Memory B cell (primary cell): ENCODE measurements around the gene NYAP1.
A peak's percentile ranks its signal among the peaks of the same experiment; 100 is the strongest.

ENCODE experiments used
- ATAC-seq: fragments of 150-1000 bp; cut with Tn5 transposase; 2 replicates; pipeline ENCODE4 v1.10.0; 2021; ENCODE audit warnings: low read depth, mild to moderate bottlenecking, moderate library complexity
- DNase-seq, 2 donors: peaks; one replicate each; pipeline ENCODE4 v3.0.0; 2022; ENCODE audit warnings: low spot score in 2 of 2
- H3K27ac Mint-ChIP-seq: one replicate; pipeline ENCODE4 v1.8.0; 2022; ENCODE audit warnings: mild to moderate bottlenecking, moderate library complexity, mixed read lengths
- H3K27me3 Mint-ChIP-seq: one replicate; pipeline ENCODE4 v1.8.0; 2022; ENCODE audit warnings: mixed read lengths
- H3K36me3 Mint-ChIP-seq: one replicate; pipeline ENCODE4 v1.8.0; 2022; ENCODE audit warnings: mild to moderate bottlenecking, mixed read lengths
- H3K4me1 Mint-ChIP-seq: one replicate; pipeline ENCODE4 v1.8.0; 2022; ENCODE audit warnings: mixed read lengths
- H3K4me3 Mint-ChIP-seq: one replicate; pipeline ENCODE4 v1.8.0; 2022; ENCODE audit warnings: mild to moderate bottlenecking, moderate library complexity, mixed read lengths
- H3K9me3 Mint-ChIP-seq: one replicate; pipeline ENCODE4 v1.8.0; 2022; ENCODE audit warnings: mixed read lengths

The NYAP1 gene

GRCh38 chr7:100469227-100470044, 14.3 kb upstream of the NYAP1 start:
- Mint-ChIP-seq H3K4me3 (no peak overlapping the region), H3K4me1 (peaks cover 21% of the 10 kb centered on the region)

GRCh38 chr7:100471021-100471420, 12.7 kb upstream of the NYAP1 start:
- Mint-ChIP-seq H3K27ac (no peak overlapping the region), H3K27me3 (no peaks in the 10 kb centered on the region), H3K36me3 (peaks cover 17% of the 10 kb centered on the region), H3K9me3 (no peaks in the 10 kb centered on the region), H3K4me3 (no peak overlapping the region), H3K4me1 (peaks cover 25% of the 10 kb centered on the region)
- no peak for ATAC-seq
- DNase-seq: no peak

More at GRCh38 chr7:100469227-100470044, 14.3 kb upstream of the NYAP1 start:
- peaks cover 16% of the 10 kb centered on the region for H3K36me3 Mint-ChIP-seq
- H3K27ac Mint-ChIP-seq: no peak overlapping the region
- peak; percentile 94 for ATAC-seq
- no peaks in the 10 kb centered on the region for H3K9me3 Mint-ChIP-seq
- peak; percentile 82 to 94 for DNase-seq
- H3K27me3 Mint-ChIP-seq: no peaks in the 10 kb centered on the region

- Mint-ChIP-seq H3K4me3 (no peak overlapping the region), H3K27ac (peak overlapping the region; percentile 40)
These were observed 11.4 kb upstream of the NYAP1 start for GRCh38 chr7:100472121-100472851.

GRCh38 chr7:100472854-100473499, 10.8 kb upstream of the NYAP1 start:
- H3K4me1 Mint-ChIP-seq: peaks cover 33% of the 10 kb centered on the region
- H3K36me3 Mint-ChIP-seq: peaks cover 13% of the 10 kb centered on the region
- ATAC-seq (no peak), DNase-seq (no peak)
- H3K27ac Mint-ChIP-seq: peak overlapping the region; percentile 40
- no peaks in the 10 kb centered on the region for H3K27me3 Mint-ChIP-seq
- H3K9me3 Mint-ChIP-seq: no peaks in the 10 kb centered on the region
- H3K4me3 Mint-ChIP-seq: no peak overlapping the region

More at GRCh38 chr7:100472121-100472851, 11.4 kb upstream of the NYAP1 start:
- H3K27me3 Mint-ChIP-seq: no peaks in the 10 kb centered on the region
- H3K9me3 Mint-ChIP-seq: no peaks in the 10 kb centered on the region
- peaks cover 32% of the 10 kb centered on the region for H3K4me1 Mint-ChIP-seq
- DNase-seq: no peak
- H3K36me3 Mint-ChIP-seq: peaks cover 14% of the 10 kb centered on the region
- ATAC-seq: no peak

- no peaks in the 10 kb centered on the region for H3K9me3 Mint-ChIP-seq
- H3K4me3 Mint-ChIP-seq: peak overlapping the region; percentile 92
- no peak for ATAC-seq
- DNase-seq: no peak
- peaks cover 36% of the 10 kb centered on the region for H3K4me1 Mint-ChIP-seq
- H3K27me3 Mint-ChIP-seq: no peaks in the 10 kb centered on the region
- H3K27ac Mint-ChIP-seq: peak overlapping the region; percentile 60
- peaks cover 12% of the 10 kb centered on the region for H3K36me3 Mint-ChIP-seq
These were observed 8.2 kb upstream of the NYAP1 start for GRCh38 chr7:100475549-100475948.

- no peaks in the 10 kb centered on the region for H3K9me3 Mint-ChIP-seq
- H3K27ac Mint-ChIP-seq: peak overlapping the region; percentile 88
- H3K36me3 Mint-ChIP-seq: peaks cover 12% of the 10 kb centered on the region
- peaks cover 36% of the 10 kb centered on the region for H3K4me1 Mint-ChIP-seq
- DNase-seq: no peak
- H3K27me3 Mint-ChIP-seq: no peaks in the 10 kb centered on the region
- no peak for ATAC-seq
- H3K4me3 Mint-ChIP-seq: peak overlapping the region; percentile 92
These were observed 7.5 kb upstream of the NYAP1 start for GRCh38 chr7:100476101-100476780.

GRCh38 chr7:100476903-100477870, 6.5 kb upstream of the NYAP1 start:
- Mint-ChIP-seq H3K36me3 (peaks cover 10% of the 10 kb centered on the region), H3K27me3 (no peaks in the 10 kb centered on the region)
- DNase-seq: no peak

GRCh38 chr7:100477871-100478267, 5.9 kb upstream of the NYAP1 start:
- H3K36me3 Mint-ChIP-seq: peaks cover 10% of the 10 kb centered on the region
- peaks cover 34% of the 10 kb centered on the region for H3K4me1 Mint-ChIP-seq
- no peaks in the 10 kb centered on the region for H3K9me3 Mint-ChIP-seq
- H3K27me3 Mint-ChIP-seq: no peaks in the 10 kb centered on the region
- no peak for DNase-seq
- ATAC-seq: no peak
- H3K27ac Mint-ChIP-seq: peak overlapping the region; percentile 88
- peak overlapping the region; percentile 92 for H3K4me3 Mint-ChIP-seq

More at GRCh38 chr7:100476903-100477870, 6.5 kb upstream of the NYAP1 start:
- no peak for ATAC-seq
- peak overlapping the region; percentile 88 for H3K27ac Mint-ChIP-seq
- H3K4me3 Mint-ChIP-seq: peak overlapping the region; percentile 92
- peaks cover 33% of the 10 kb centered on the region for H3K4me1 Mint-ChIP-seq
- no peaks in the 10 kb centered on the region for H3K9me3 Mint-ChIP-seq

- ATAC-seq: peak; percentile 72
- Mint-ChIP-seq H3K36me3 (peaks cover 9% of the 10 kb centered on the region), H3K4me1 (peaks cover 29% of the 10 kb centered on the region), H3K27me3 (no peaks in the 10 kb centered on the region), H3K9me3 (no peaks in the 10 kb centered on the region), H3K27ac (peak within 1 kb of the TSS; percentile 88), H3K4me3 (peak within 1 kb of the TSS; percentile 92)
- DNase-seq: peak; percentile 76 to 77
These were observed 4.6 kb upstream of the NYAP1 start, which contains the start of gene TSC22D4 for GRCh38 chr7:100478958-100479660. Gene TSC22D4, minus strand, starts transcription at chr7:100479214. Its CDS starts 1,176 bp downstream, at chr7:100478038.

- peaks cover 18% of the 10 kb centered on the region for H3K4me1 Mint-ChIP-seq
- peaks cover 3% of the 10 kb centered on the region for H3K27me3 Mint-ChIP-seq
- H3K36me3 Mint-ChIP-seq: peaks cover 3% of the 10 kb centered on the region
- H3K27ac Mint-ChIP-seq: no peak overlapping the region
- no peaks in the 10 kb centered on the region for H3K9me3 Mint-ChIP-seq
- peak overlapping the region; percentile 41 for H3K4me3 Mint-ChIP-seq
- no peak for DNase-seq
- no peak for ATAC-seq
These were observed 2.3 kb upstream of the NYAP1 start for GRCh38 chr7:100481466-100481865.

- peaks cover 11% of the 10 kb centered on the region for H3K4me1 Mint-ChIP-seq
- no peaks in the 10 kb centered on the region for H3K9me3 Mint-ChIP-seq
- peak overlapping the region; percentile 76 for H3K4me3 Mint-ChIP-seq
- H3K27ac Mint-ChIP-seq: no peak overlapping the region
- H3K36me3 Mint-ChIP-seq: no peaks in the 10 kb centered on the region
- ATAC-seq: no peak
- H3K27me3 Mint-ChIP-seq: peaks cover 3% of the 10 kb centered on the region
- no peak for DNase-seq
These were observed 1.0 kb upstream of the NYAP1 start for GRCh38 chr7:100482728-100483089.

- H3K27me3 Mint-ChIP-seq: peaks cover 3% of the 10 kb centered on the region
- DNase-seq: peak; percentile 87 to 95
- no peaks in the 10 kb centered on the region for H3K36me3 Mint-ChIP-seq
- H3K27ac Mint-ChIP-seq: no peak overlapping the region
- H3K4me1 Mint-ChIP-seq: peaks cover 9% of the 10 kb centered on the region
- no peaks in the 10 kb centered on the region for H3K9me3 Mint-ChIP-seq
- ATAC-seq: peak; percentile 61
- H3K4me3 Mint-ChIP-seq: peak overlapping the region; percentile 76
These were observed 521 bp upstream of the NYAP1 start for GRCh38 chr7:100483090-100483721.
